Activated T-helper 1 cell treated with anti-CD3 and anti-CD28 coated beads, Interleukin-2, amount 50 U/mL, for 16 hours (primary cell): ENCODE measurements around the gene SMOC1.

ENCODE experiments used
- DNase-seq, 2 donors: peaks; one replicate each; pipeline ENCODE4 v3.0.0-alpha.2; 2020; ENCODE audit warnings: low read depth in 1 of 2, low spot score in 1 of 2

SMOC1 gene

DNA sequence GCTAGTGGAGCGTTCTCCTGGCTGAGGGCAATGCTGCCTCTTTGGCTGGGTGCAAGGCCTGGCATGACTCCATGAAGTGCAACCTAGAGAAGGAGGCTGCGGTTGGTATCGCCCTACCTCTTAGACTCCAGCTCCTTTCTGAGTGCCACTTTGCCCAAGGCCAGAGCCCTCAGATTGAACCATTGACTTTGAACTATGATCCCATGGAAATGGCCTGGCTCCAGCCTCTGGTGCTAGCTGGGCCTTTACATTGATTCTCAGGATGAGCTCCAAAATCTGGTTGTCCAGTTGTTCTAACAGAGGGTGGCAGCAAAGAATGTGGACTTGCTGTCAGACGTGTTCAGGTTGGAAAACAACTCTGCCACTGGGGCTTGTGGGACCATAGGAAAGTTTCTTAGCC lies 16.1 kb upstream of the SMOC1 start:
- DNase-seq = no peak

DNA sequence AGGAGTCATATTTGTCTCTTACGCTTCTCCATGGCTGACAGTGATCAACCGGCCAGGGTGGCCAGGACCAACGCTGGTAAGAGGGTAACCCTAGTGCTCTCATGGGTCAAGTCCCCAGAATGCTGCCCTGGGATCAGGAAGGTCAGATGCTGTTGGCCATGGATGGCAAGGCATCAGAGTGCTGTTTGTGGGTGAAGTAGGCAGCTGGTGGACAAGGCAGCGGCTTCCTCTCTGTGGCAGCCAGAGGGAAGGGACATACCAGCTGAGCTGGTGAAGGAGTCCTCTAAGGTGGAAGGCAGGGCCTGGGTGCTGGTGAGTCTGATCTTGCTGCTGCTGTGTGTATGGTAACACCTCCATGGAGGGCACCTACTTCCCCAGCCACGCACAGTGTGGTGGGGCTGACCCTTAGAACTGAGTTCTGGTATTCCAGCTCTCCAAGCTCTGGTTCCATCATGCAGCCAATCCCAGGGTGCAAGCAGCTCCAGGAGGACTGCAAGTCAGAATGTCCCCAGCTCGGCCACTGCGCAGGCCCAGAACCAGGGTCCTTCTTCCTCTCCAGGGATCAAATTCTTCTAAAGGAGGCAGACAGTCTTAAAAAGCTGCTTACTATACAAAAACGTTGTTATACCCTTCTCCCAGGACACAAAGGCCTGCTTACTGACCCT lies 13.4 kb upstream of the SMOC1 start:
- no peak for DNase-seq

DNA sequence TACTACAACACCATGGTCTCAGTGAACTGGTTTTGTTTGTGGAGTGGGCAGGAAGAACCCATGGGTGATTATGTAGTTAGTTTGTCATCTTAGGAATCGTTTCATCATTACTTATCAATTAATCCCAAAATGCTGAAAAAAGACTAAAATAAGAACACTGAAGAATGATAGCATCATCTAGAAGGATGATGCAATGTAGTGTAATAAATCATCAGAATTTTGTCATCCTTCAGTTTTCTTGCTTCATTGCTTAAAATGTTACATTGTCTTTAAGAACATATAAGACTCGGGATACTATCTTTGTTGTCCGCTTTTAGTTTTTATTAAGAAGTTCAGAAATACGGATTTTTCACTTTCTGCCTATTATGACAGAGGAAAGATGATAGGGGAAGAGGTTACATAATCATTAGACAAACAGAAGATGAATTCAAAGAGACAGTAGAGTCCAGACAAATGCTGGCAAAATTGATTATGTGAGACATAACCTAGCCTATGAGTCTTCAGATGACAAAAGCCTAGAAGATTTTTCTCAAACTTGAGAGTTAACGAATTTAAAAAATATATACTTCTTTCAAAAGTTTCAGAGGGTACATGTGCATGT lies 10.8 kb upstream of the SMOC1 start:
- DNase-seq = no peak

DNA sequence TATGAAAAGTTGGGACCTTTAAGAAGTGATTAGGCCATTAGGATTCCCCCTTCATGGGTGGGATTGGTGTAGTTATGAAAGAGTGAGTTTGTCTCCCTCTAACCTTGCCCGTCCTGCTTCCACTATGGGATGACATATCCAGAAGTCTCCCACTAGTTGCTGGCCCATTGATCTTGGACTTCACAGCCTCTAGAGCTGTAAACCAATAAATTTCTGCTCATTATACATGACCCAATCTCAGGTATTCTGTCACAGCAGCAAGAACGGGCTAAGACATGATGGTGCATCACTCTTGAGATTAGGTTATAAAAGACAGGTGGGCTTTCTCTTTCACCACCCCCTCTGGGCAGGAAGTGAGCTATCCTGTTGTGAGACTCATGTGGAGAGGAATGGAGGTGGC lies 8.6 kb upstream of the SMOC1 start:
- DNase-seq = no peak

DNA sequence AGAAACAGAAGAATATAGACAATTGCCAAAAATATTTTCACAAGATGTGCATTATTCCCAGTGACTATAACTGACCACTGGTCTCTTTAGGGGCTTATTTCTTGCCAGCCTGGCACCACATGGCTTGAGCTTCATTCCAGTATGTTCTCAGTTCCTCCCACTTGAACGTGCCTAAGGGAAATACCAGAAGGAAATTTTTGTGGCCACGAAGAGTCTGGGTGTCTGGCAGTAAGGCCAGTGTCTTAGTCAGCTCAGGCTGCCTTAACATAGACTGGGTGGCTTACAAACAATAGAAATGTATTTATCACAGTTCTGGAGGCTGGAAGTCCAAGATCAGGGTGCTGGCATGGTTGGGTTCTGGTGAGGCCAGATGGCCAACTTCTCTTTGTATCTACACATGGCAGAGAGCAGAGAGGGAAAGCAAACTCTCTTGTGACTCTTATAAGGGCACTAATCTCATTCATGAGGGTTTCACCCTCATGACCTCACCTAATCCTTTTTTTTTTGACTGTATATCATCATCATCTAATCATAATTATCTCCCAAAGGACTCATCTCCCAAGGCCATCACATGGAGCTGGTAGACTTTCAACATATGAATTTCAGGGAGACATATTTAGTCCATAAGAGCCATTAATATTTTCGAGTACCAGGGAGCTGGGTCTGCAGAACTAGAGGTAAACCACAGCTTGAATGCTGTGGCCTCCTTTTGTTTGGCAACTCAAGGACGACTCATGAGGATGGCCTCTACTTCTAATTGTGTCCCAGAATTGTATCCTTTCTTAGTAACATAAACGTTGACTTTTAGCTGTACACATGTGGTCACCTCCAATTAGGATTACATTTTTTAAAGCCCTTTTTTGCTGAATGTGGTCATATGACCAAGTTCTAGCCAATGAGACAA lies 5.1 kb upstream of the SMOC1 start:
- no peak for DNase-seq

DNA sequence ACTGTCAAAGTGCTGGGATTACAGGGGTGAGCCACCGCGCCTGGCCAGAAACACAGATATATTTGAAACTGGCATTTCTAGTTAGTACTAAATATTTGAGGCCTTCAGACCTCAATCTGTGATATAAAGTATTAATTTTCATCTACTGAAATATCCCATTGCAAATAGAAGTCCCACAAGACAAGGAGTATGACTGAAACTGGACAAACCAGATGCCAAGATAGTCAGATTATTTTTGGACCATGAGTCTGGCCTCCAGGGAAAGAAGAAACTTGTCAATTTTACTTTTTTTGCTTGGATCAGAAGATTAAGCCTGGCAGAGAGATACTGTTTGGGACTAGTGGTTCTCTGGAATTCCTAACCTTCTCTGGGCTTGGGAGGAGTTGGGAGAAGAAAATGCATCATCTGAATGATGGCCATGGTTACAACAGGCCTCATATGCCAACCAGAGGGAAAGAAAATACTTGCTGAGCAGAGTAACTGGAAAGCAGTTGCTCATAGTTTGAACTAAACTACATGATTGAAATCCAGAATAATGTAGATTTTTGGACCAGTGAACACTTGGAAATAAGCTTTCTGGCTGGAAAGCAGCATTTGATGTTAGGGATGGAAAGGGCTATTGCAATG lies 2.9 kb upstream of the SMOC1 start:
- no peak for DNase-seq

DNA sequence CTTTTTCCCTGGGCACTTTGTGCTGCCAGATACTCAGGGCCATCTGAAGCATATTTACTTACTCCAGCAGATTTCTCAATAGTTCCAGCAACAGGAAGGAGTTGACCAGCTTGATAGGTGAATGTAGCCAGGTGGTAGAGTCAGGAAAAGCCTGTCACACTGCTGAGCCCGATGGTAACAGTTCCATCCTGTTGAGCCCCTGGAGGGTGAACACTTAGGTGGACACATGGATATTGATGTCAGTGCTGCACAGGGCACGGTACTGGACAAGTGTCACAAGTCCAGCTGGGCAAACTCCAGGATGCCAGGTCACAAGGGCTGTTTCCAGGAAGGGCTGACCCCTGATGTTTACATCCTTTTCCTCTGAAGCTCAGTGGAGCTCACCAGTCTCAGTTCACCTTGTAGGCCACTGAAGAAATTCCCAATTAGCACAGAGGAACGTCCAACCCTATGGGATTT lies 2.3 kb upstream of the SMOC1 start:
- no peak for DNase-seq

DNA sequence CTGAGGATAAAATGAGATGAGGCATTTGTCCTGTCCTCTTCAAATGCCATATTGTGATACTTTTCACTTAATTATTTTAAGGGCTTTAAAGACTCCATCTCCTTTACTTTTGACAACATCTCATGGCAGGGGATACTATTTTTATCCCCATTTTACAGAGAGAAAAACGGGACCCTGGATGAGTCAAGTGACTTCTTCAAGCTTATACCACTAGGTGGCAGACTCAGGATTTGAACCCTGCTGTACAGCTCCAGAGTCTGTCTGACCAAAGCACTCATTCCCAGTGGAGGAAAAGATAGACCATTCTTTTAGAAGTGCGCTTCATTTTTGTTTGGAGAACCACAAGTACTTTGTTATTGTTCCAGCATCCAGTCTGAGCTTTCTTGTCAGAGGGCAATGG lies 1.7 kb upstream of the SMOC1 start:
- no peak for DNase-seq

DNA sequence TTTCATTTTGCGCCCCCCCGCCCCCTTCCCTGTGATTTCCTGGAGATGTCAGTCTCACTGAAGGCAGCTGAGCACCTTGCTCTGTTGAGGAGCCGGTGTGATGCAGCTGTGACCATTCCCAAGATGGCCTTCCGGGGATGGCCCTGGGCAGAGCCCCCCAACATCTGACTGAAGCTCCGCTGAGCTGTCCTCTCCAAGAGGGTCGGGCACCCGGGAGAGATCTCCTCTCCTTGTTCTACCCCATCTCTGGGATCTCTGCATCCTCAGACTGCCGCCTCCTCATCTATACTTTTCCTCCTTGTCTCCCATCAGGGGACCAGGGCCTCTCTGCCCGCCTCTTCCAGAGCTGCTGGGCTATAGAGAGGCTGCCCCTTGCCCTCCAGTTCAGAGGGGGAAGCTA lies 965 bp upstream of the SMOC1 start:
- no peak for DNase-seq

DNA sequence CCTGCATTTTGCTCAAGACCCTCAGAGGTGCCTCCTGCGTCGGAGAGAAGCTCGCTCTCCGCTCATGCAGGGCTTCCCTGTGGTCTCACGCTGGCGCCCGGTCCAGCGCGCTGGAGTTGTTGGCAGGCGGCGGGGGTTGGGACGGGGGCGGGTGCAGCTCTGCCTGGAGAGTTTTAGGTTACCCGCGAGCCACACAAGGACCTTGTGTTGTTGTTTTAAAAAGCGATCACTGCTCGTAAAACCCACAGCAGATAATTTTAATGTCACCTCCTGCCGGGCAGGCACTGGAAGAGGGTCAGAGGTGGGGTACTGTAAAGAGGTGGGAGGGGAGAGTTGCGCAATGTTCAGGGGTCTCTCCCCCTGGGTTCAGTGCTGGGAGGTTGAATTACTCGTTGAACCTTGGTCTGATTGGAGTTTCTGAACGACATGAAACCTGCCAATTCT lies 850 bp downstream of the SMOC1 start:
- DNase-seq = no peak

DNA sequence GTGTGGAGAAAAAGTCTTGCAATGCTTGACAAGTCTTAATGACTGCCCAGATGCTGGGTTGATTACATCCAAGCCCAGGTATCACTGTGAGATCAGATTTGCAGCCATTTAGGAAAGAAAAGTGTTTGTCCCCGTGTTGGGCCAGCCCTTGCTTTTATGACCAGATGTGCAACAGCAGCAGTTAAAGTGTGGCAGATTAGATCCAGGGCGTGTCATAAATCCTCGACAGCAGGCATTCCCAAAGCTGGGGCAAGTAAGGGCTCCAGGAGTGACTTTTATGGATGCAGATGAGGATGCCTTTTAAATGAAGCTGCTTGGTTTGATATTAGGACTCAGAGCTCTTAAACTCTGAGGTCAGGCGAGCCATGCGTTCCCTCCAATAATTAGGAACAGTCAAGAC lies 1.7 kb downstream of the SMOC1 start:
- DNase-seq = no peak

DNA sequence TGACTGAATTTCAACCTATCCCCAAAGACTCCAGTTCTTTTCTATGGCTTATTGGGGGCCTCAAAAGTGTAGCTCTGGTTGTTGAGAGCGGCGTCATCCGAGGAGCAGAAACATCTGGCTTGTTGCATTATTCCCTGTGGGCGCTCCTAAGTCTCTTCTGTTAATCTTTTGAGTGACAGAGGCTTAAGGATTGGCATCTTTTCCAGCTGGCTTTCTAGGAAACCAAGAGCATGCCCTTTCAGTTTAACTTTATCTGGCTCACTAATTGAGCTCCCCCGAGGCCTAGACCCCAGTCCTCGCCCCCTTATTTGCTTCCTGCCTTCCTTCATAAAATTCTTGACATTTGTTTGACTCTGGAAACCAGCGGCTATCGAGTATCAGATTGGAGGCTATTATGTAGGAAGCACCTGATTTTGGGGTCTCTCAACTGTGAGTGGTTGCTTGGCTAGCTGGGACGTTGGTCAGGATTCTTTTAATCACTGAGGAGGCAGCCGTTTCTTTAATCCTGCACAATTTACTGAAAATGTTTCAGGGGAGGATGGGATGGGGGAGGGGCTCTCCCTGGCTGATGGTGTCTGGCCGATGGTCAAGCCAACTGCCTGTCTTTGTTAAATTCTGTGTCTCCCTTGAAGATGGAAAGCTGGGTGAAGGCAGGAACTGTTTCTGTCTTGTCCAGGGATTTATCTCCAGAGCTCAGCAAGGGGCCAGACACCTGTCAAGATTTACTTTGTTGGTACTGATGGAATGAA lies 3.1 kb downstream of the SMOC1 start:
- DNase-seq = no peak

DNA sequence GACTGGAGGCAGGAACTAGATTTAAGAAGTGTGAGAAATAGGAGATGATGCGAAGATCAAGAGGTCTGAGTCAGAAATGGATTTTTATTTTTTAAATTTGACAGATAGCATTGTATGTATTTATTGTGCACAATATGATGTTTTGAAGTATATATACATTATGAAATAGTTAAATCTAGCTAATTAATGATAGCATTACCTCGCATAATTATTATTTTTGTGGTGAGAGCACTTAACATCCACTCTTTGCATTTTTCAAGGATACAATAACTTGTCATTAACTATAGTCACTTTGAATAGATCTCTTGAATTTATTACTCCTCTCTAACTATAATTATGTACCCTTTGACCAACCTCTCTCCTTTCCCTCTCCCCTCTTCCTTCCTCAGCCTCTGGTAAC lies 3.7 kb downstream of the SMOC1 start:
- DNase-seq = no peak

DNA sequence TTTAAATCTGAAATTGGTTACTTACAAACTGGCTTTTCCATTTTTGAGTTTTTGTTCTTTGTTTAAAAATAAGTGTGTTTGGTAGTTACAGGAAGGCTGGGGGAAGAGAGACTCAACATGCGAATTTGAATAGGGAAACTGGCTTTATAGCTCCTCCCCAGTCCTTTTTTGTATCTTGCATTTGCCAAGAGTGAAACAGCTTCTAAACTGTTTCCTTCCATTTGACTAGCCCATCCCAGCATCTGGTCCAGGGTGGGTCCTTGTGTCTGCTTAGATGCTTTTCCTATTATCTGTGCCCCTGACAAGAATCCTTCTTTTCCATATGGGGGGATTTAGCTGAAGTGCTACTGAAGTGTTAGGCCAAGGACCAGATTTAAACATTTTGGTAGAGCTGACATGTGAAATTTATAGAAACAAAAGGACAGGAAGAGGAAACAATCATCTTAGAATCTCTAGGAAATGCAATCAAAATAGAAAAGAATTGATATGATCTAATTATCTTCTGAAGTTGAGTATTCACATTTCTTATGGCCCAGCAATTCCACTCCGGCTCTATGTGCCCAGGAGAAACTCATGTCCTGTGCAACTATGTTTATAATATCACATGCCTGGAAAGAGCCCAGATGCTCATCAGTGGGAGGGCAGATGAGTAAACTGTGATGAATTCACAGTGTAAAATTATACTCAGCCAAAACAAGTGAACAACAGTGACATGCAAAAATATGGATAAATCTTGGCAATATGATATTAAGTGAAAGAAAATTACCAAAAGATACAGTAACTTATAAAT lies 7.4 kb downstream of the SMOC1 start:
- DNase-seq = no peak

DNA sequence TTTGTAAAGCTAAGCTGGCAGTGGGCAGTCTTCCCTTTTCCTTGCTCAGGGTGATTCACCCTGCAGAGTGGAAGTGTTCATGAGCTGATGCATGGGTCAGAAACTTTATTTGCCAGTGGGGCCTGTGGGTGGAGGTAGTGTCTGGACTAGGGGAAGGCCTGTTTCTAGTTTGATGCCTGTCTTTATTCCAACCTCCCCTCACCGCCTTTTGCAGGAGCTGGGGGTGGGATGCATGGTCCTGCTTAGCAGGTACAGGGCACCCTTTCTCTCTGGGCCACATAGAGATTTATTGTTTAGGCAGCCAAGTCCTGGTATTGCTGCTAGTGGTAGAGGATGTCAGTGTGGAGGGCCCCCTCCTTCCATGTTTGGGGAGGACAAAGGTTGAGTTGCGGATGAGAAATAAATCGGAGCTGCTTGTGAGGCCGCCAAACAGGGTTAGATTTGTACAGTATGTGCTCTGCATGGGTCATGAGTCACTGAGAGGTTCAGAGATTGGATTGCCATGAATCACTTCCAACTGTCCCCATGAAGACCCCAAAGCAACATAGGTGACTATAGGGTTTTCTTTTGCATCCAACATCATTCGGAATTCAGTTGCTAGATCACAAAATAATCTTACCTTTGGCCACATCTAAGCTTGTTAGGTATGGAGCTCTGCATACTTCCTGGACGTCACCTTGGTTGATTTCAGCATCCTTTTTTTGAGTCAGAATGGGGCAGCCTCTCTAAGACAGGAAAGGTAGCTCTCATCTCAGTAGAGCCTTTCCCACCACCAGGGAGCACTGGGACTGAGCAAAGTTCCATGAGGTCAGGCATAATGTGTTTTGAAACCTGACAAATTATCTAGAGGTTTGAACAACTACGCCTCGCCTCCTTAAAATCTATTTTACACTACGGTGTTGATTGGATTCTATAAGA lies 8.8 kb downstream of the SMOC1 start:
- DNase-seq = no peak

DNA sequence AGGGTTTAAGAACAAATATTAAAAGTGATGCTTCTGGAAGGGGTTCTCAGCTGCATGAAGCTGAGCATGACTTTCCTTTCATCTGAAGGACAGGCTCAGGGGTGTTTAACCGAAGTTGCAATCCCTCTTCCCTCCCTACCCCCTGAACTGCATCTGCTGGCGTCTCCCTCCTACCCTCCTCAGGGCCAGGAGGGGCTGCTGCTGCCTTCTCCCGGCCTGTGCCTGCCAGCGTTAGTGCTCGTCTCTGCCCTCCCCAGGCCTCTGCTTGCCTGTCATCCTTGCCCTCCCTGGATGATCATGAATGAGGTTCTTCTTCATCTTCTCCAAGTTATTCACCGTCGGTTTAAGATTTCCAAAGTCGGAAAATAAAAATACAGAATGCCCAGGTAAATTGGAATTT lies 12.2 kb downstream of the SMOC1 start:
- no peak for DNase-seq

DNA sequence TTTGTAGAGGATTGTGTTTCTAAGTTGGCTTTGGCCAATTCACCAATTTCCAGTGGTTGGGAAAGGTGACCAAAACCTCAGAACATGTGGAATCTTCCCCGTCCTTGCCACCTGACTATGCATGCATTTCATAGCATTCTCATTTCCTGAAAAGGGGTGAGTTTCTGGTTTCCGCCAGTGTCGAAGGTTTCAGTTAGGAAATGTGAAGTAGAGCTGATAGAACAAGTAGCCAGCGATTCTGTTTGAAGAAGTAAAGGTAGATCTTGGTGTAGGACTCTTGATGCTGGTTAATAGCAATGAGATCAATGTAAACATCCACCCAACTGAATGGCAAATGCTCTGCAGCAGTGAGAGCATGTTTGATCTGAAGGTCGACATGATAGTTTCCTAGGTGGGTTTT lies 15.9 kb downstream of the SMOC1 start:
- DNase-seq = no peak

DNA sequence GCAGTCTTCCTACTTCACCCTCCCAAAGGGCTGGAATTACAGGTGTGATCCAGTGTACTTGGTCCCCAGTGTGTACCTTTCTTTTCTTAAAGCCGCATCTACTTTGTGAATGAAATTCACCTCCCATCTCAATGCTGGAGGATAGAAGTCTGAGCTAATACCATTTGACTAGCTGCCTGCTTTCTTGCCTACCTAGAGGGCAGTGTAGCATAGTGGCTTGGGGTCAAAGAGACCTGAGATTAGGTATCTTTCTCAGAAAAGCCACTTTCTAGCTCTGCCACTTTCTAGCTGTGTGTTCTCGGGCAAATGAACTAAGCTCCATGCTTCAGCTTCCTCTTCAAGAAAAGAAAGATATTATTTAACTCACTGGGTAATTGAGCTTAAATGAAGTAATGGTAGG lies 16.9 kb downstream of the SMOC1 start:
- DNase-seq = no peak

DNA sequence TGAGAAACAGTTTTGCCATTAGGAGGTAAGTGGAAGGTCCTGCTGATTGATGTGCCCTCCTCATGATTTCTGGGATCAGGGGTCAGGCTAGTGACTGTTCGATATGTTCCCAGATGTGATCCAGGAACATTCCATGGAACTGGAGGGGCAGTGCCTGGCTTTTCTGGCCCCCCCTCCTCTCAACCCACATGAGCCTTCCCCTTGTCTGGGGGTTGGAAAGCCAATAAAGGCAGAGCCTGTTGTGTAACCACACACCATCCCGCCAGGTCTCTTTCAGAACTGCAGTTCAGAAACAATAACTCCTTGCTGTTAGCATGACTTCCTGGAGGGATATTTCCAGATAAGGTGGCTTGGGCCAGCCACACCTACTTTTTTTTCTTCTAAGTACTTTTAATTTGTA lies 17.8 kb downstream of the SMOC1 start:
- no peak for DNase-seq
